Effector memory CD4-positive, alpha-beta T cell (primary cell): ENCODE measurements around the gene PAN3.
"Not testable (repeated sequence)": the region's sequence is repeated elsewhere in the genome, so short reads cannot be mapped to it uniquely, and the experiment has no call there.

Experiments
- DNase-seq, 3 donors: peaks; one replicate each; pipeline ENCODE4 v3.0.0-alpha.2; 2020
- H3K27ac ChIP-seq: 2 replicates; pipeline ENCODE4 v1.7.0; 2013; ENCODE audit warnings: mild to moderate bottlenecking, low read length, moderate library complexity; ENCODE audit not compliant: insufficient read depth, poor library complexity, severe bottlenecking
- H3K27me3 ChIP-seq: replicated peaks from 2 replicates; pipeline ENCODE4 v1.7.0; 2013; ENCODE audit warnings: mild to moderate bottlenecking, low read length; ENCODE audit not compliant: insufficient read depth, control insufficient read depth, poor library complexity, severe bottlenecking
- H3K36me3 ChIP-seq: 2 replicates; pipeline ENCODE4 v1.7.0; 2013; ENCODE audit warnings: mild to moderate bottlenecking, low read length, moderate library complexity; ENCODE audit not compliant: control insufficient read depth, insufficient read depth
- H3K4me1 ChIP-seq: 2 replicates; pipeline ENCODE4 v1.7.0; 2013; ENCODE audit warnings: low read length, mild to moderate bottlenecking; ENCODE audit not compliant: control insufficient read depth, insufficient read depth, poor library complexity, severe bottlenecking
- H3K4me3 ChIP-seq: 2 replicates; pipeline ENCODE4 v1.7.0; 2013; ENCODE audit warnings: low read length, low read depth, mild to moderate bottlenecking; ENCODE audit not compliant: insufficient read depth, poor library complexity, severe bottlenecking
- H3K9me3 ChIP-seq: 2 replicates; pipeline ENCODE4 v1.7.0; 2013; ENCODE audit warnings: mild to moderate bottlenecking, low read length, moderate library complexity; ENCODE audit not compliant: control insufficient read depth

The PAN3 gene

GRCh38 chr13:28101886-28102285 lies 36.5 kb upstream of the PAN3 start:
- H3K4me3 ChIP-seq, H3K27ac ChIP-seq, H3K9me3 ChIP-seq, H3K36me3 ChIP-seq, DNase-seq: not testable (repeated sequence)
- peaks cover 13% of the 10 kb centered on the region for H3K4me1 ChIP-seq
- peaks cover 32% of the 10 kb centered on the region for H3K27me3 ChIP-seq

GRCh38 chr13:28106976-28107375 lies 31.4 kb upstream of the PAN3 start:
- Histone ChIP-seq H3K27me3 (peaks cover 3% of the 10 kb centered on the region), H3K4me1 (no peaks in the 10 kb centered on the region), H3K36me3 (no peaks in the 10 kb centered on the region), H3K9me3 (no peaks in the 10 kb centered on the region), H3K27ac (no peak overlapping the region), H3K4me3 (no peak overlapping the region)
- no peak for DNase-seq

GRCh38 chr13:28110414-28110813 lies 27.9 kb upstream of the PAN3 start:
- Histone ChIP-seq H3K27me3 (no peaks in the 10 kb centered on the region), H3K4me3 (no peak overlapping the region), H3K9me3 (no peaks in the 10 kb centered on the region), H3K36me3 (no peaks in the 10 kb centered on the region), H3K27ac (no peak overlapping the region), H3K4me1 (no peaks in the 10 kb centered on the region)
- no peak for DNase-seq

GRCh38 chr13:28116736-28117135 lies 21.6 kb upstream of the PAN3 start:
- H3K9me3 ChIP-seq = no peaks in the 10 kb centered on the region
- no peaks in the 10 kb centered on the region for H3K4me1 ChIP-seq
- no peak for DNase-seq
- H3K36me3 ChIP-seq = no peaks in the 10 kb centered on the region
- H3K27ac ChIP-seq = no peak overlapping the region
- H3K4me3 ChIP-seq = no peak overlapping the region
- no peaks in the 10 kb centered on the region for H3K27me3 ChIP-seq

- Histone ChIP-seq H3K27me3 (no peaks in the 10 kb centered on the region), H3K36me3 (no peaks in the 10 kb centered on the region), H3K4me3 (no peak overlapping the region), H3K9me3 (no peaks in the 10 kb centered on the region), H3K4me1 (no peaks in the 10 kb centered on the region), H3K27ac (no peak overlapping the region)
- no peak for DNase-seq
Observed at GRCh38 chr13:28117689-28118377, 20.5 kb upstream of the PAN3 start.

- Histone ChIP-seq H3K9me3 (no peaks in the 10 kb centered on the region), H3K27me3 (no peaks in the 10 kb centered on the region), H3K27ac (no peak overlapping the region), H3K36me3 (no peaks in the 10 kb centered on the region), H3K4me1 (no peaks in the 10 kb centered on the region), H3K4me3 (no peak overlapping the region)
- no peak for DNase-seq
Observed at GRCh38 chr13:28120317-28120716, 18.0 kb upstream of the PAN3 start.

- no peaks in the 10 kb centered on the region for H3K27me3 ChIP-seq
- H3K27ac ChIP-seq = no peak overlapping the region
- no peaks in the 10 kb centered on the region for H3K4me1 ChIP-seq
- DNase-seq = no peak
- H3K4me3 ChIP-seq = no peak overlapping the region
- no peaks in the 10 kb centered on the region for H3K9me3 ChIP-seq
- no peaks in the 10 kb centered on the region for H3K36me3 ChIP-seq
Observed at GRCh38 chr13:28121224-28121623, 17.1 kb upstream of the PAN3 start.

GRCh38 chr13:28128030-28128429 lies 10.3 kb upstream of the PAN3 start:
- Histone ChIP-seq H3K9me3 (no peaks in the 10 kb centered on the region), H3K4me3 (no peak overlapping the region), H3K27me3 (no peaks in the 10 kb centered on the region), H3K36me3 (no peaks in the 10 kb centered on the region), H3K27ac (no peak overlapping the region), H3K4me1 (no peaks in the 10 kb centered on the region)
- DNase-seq = no peak

- Histone ChIP-seq H3K9me3 (no peaks in the 10 kb centered on the region), H3K27ac (no peak overlapping the region), H3K4me3 (no peak overlapping the region), H3K27me3 (no peaks in the 10 kb centered on the region), H3K36me3 (no peaks in the 10 kb centered on the region), H3K4me1 (no peaks in the 10 kb centered on the region)
- no peak for DNase-seq
Observed at GRCh38 chr13:28128926-28129325, 9.4 kb upstream of the PAN3 start.

GRCh38 chr13:28129911-28130693 lies 8.2 kb upstream of the PAN3 start:
- no peaks in the 10 kb centered on the region for H3K9me3 ChIP-seq
- H3K27me3 ChIP-seq = no peaks in the 10 kb centered on the region
- H3K27ac ChIP-seq = no peak overlapping the region
- H3K4me1 ChIP-seq = no peaks in the 10 kb centered on the region
- H3K36me3 ChIP-seq = no peaks in the 10 kb centered on the region
- H3K4me3 ChIP-seq = no peak overlapping the region
- no peak for DNase-seq
